Type B pancreatic cell (in vitro differentiated cells): Measurements from ENCODE around the gene OR5AU1. TPM values are rescaled to one million over a fixed set of nuclear protein-coding genes. Genes with fewer than 3 reads are reported as not detected.
"Not testable (repeated sequence)": the region's sequence is repeated elsewhere in the genome, so short reads cannot be mapped to it uniquely, and the experiment has no call there.

ENCODE experiments used
- DNase-seq: peaks from one replicate; pipeline ENCODE4 v3.0.0; 2021; ENCODE audit warnings: mixed read lengths; ENCODE audit not compliant: unreplicated experiment; ENCODE audit errors: extremely low spot score
- H3K27ac Mint-ChIP-seq: 2 replicates; pipeline ENCODE4 v1.8.0; 2021; ENCODE audit warnings: mild to moderate bottlenecking, mixed read lengths
- H3K27me3 Mint-ChIP-seq: 2 replicates; pipeline ENCODE4 v1.8.0; 2021; ENCODE audit warnings: mixed read lengths
- H3K36me3 Mint-ChIP-seq: 2 replicates; pipeline ENCODE4 v1.8.0; 2021; ENCODE audit warnings: mixed read lengths
- H3K4me1 Mint-ChIP-seq: one replicate; pipeline ENCODE4 v1.8.0; 2021; ENCODE audit warnings: mixed read lengths; ENCODE audit not compliant: unreplicated experiment
- H3K4me3 Mint-ChIP-seq: 2 replicates; pipeline ENCODE4 v1.8.0; 2021; ENCODE audit warnings: mild to moderate bottlenecking, mixed read lengths
- H3K9me3 Mint-ChIP-seq: 2 replicates; pipeline ENCODE4 v1.8.0; 2021; ENCODE audit warnings: mixed read lengths
- CTCF ChIP-seq: fragments of 200-600 bp; sonication (generic); conservative IDR thresholded peaks from 2 replicates; pipeline ENCODE4 v1.5.0; 2021; ENCODE audit warnings: antibody characterized with exemption, mild to moderate bottlenecking
- total RNA-seq: library from RNA; stranded (reverse); gene quantifications from 2 replicates; pipeline ENCODE4 v1.2.1, GENCODE V29; 2021; ENCODE audit warnings: low replicate concordance

The OR5AU1 gene
- total RNA-seq, 1 donor from 2014 or later: not detected

GRCh38 chr14:21163871-21164291, 8.0 kb upstream of the OR5AU1 start:
- H3K9me3 Mint-ChIP-seq: no peaks in the 10 kb centered on the region
- H3K36me3 Mint-ChIP-seq: no peaks in the 10 kb centered on the region
- peak overlapping the region; percentile 5 for H3K4me3 Mint-ChIP-seq
- DNase-seq: no peak
- no peak for TF ChIP-seq CTCF
- H3K27me3 Mint-ChIP-seq: peaks cover 6% of the 10 kb centered on the region
- peaks cover 10% of the 10 kb centered on the region for H3K4me1 Mint-ChIP-seq
- H3K27ac Mint-ChIP-seq: peak overlapping the region; percentile 73

- Mint-ChIP-seq H3K27ac (no peak overlapping the region), H3K9me3 (no peaks in the 10 kb centered on the region), H3K4me3 (no peak overlapping the region), H3K4me1 (peaks cover 10% of the 10 kb centered on the region), H3K36me3 (no peaks in the 10 kb centered on the region), H3K27me3 (peaks cover 4% of the 10 kb centered on the region)
- no peak for DNase-seq
- no peak for TF ChIP-seq CTCF
These were observed 6.2 kb upstream of the OR5AU1 start for GRCh38 chr14:21162081-21162480.

DNA sequence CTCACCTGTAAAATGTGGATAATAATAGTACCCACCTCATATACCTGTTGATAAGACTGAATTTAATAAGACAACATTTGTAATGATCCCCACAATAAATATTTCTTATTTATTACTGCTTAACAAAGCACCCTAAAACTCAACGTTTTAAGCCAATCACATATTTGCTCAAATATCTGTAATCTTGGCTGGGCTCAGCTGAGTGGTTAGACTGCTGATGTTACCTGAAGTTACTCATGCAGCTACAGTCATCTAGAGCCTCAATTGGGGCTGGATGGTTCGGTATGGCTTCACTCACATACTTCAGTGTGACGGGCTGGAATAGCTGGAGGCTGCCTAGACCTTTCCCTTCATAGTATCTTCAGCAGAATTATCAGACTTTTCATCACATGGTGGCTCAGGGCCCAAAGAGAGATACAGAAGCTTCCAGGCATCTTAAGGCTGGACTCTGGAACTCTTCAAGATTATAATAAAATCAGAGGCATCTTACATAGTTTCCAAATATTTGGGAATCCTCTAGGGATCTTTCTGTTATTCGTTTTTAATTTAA, 4.3 kb upstream of the OR5AU1 start:
- no peak overlapping the region for H3K4me3 Mint-ChIP-seq
- no peak for TF ChIP-seq CTCF
- peaks cover 8% of the 10 kb centered on the region for H3K4me1 Mint-ChIP-seq
- no peak overlapping the region for H3K27ac Mint-ChIP-seq
- no peak for DNase-seq
- no peaks in the 10 kb centered on the region for H3K36me3 Mint-ChIP-seq
- no peaks in the 10 kb centered on the region for H3K9me3 Mint-ChIP-seq
- H3K27me3 Mint-ChIP-seq: peaks cover 10% of the 10 kb centered on the region

GRCh38 chr14:21158175-21158574, 2.3 kb upstream of the OR5AU1 start:
- not testable (repeated sequence) for H3K36me3 Mint-ChIP-seq, H3K4me3 Mint-ChIP-seq, H3K27ac Mint-ChIP-seq, H3K9me3 Mint-ChIP-seq, H3K4me1 Mint-ChIP-seq, DNase-seq
- peaks cover 14% of the 10 kb centered on the region for H3K27me3 Mint-ChIP-seq

GRCh38 chr14:21149641-21150367, 6.1 kb downstream of the OR5AU1 start:
- H3K9me3 Mint-ChIP-seq: no peaks in the 10 kb centered on the region
- no peaks in the 10 kb centered on the region for H3K4me1 Mint-ChIP-seq
- TF ChIP-seq CTCF: no peak
- no peak for DNase-seq
- H3K27ac Mint-ChIP-seq: no peak overlapping the region
- H3K4me3 Mint-ChIP-seq: no peak overlapping the region
- H3K36me3 Mint-ChIP-seq: no peaks in the 10 kb centered on the region
- H3K27me3 Mint-ChIP-seq: peaks cover 15% of the 10 kb centered on the region

GRCh38 chr14:21145437-21145836, 10.4 kb downstream of the OR5AU1 start:
- no peak for TF ChIP-seq CTCF
- H3K9me3 Mint-ChIP-seq: no peaks in the 10 kb centered on the region
- no peak for DNase-seq
- no peaks in the 10 kb centered on the region for H3K36me3 Mint-ChIP-seq
- peaks cover 8% of the 10 kb centered on the region for H3K27me3 Mint-ChIP-seq
- H3K27ac Mint-ChIP-seq: no peak overlapping the region
- H3K4me3 Mint-ChIP-seq: no peak overlapping the region
- no peaks in the 10 kb centered on the region for H3K4me1 Mint-ChIP-seq
